Tibial nerve (tissue), 4 donors: ENCODE data around the gene TANC1.

Source experiments
- CTCF ChIP-seq, 5 experiments: fragments of 200-600 bp in 3 of 5; fragments of 450-650 bp in 2 of 5; sonication (generic) in 3 of 5; IDR thresholded peaks; one replicate each; pipeline ENCODE4 v1.5.1; 2016 to 2019; ENCODE audit warnings: antibody characterized with exemption in 5 of 5, mild to moderate bottlenecking in 3 of 5, moderate library complexity in 2 of 5
- EP300 ChIP-seq, 2 donors: sonication (generic); formaldehyde crosslinking; IDR thresholded peaks; one replicate each; pipeline ENCODE4 v1.6.1; 2017; ENCODE audit warnings: antibody characterized with exemption in 2 of 2, mild to moderate bottlenecking in 1 of 2
- POLR2A ChIP-seq, 2 donors: fragments of 450-650 bp; IDR thresholded peaks; one replicate each; pipeline ENCODE4 v1.6.1; 2017; ENCODE audit warnings: antibody characterized with exemption in 2 of 2, mild to moderate bottlenecking in 2 of 2, moderate library complexity in 2 of 2

- TF ChIP-seq CTCF (IDR thresholded peaks at IDR 0.05), result no peak
- no peak for TF ChIP-seq POLR2A (IDR thresholded peaks at IDR 0.05)
- TF ChIP-seq EP300 (IDR thresholded peaks at IDR 0.05), result no peak
These were observed 34.3 kb upstream of the TANC1 start for GRCh38 chr2:158934170-158934569.
